Measurements from ENCODE around the gene UCN2.

The UCN2 gene

DNA sequence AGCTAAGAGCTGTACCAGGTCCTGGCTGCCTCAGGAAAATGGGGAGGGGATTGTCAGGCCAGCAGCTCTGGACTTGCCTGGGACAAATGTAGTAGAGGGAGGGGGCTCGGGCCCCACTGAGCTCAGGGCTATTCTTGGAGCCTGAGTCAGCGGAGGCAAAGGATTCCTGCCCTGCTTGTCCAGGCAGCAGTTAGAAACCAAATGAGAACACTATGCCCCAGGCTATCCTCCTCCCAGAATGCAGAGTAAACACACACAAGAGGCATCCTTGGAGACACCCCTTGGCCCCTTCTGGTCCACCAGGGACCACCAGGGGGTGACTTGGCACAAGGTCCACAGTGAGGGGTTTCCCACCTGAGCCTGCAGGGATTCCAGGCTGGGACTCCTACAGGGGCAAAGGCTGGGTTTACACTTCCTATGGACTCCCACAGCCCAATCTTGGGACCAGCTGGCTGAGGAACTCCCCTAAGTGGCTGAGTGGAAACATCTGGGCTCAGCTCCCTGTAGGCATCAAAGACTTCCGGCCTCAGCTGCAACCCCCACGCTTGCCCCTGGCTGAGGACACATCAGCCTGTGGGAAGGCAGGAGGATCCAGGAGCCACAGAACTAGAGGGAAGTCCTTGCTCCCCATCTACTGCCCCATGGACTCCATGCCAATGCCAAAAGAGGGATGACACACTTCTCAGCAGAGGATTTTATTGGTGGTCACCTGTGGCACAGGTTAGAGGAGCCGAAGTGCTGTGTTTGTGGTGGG lies 34.9 kb upstream of the UCN2 start:
- no peak for TF ChIP-seq CREB1 (IDR thresholded peaks at IDR 0.05; ENCODE audit: low read depth)
- TF ChIP-seq, protein P1, sequence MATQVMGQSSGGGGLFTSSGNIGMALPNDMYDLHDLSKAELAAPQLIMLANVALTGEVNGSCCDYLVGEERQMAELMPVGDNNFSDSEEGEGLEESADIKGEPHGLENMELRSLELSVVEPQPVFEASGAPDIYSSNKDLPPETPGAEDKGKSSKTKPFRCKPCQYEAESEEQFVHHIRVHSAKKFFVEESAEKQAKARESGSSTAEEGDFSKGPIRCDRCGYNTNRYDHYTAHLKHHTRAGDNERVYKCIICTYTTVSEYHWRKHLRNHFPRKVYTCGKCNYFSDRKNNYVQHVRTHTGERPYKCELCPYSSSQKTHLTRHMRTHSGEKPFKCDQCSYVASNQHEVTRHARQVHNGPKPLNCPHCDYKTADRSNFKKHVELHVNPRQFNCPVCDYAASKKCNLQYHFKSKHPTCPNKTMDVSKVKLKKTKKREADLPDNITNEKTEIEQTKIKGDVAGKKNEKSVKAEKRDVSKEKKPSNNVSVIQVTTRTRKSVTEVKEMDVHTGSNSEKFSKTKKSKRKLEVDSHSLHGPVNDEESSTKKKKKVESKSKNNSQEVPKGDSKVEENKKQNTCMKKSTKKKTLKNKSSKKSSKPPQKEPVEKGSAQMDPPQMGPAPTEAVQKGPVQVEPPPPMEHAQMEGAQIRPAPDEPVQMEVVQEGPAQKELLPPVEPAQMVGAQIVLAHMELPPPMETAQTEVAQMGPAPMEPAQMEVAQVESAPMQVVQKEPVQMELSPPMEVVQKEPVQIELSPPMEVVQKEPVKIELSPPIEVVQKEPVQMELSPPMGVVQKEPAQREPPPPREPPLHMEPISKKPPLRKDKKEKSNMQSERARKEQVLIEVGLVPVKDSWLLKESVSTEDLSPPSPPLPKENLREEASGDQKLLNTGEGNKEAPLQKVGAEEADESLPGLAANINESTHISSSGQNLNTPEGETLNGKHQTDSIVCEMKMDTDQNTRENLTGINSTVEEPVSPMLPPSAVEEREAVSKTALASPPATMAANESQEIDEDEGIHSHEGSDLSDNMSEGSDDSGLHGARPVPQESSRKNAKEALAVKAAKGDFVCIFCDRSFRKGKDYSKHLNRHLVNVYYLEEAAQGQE (IDR thresholded peaks at IDR 0.05; ENCODE audit: low read depth): no peak
- TF ChIP-seq NFIC (IDR thresholded peaks at IDR 0.05): no peak
- no peak for TF ChIP-seq TCF12 (IDR thresholded peaks at IDR 0.05; ENCODE audit: low read depth)

DNA sequence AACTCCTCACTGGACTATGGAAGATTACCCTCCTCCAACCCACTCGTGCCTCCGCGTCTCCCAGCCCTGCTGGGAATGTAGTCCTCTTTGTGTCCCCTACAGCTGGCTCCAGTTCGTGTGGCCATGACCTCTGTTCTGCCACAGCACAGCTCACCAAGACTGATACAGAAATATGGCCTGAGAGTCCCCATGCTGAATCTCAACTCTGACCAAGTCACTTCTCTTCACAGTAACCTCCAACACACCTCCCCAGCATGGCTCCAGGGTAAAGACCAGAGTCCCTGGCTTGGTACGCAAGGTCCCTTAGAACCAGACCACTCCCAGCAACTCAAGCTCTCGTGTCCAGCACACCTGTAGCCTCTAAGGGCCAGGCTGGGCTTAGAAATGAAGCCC lies 33.8 kb upstream of the UCN2 start:
- TF ChIP-seq CREB1 (IDR thresholded peaks at IDR 0.05; ENCODE audit: low read depth) (no peak), NFIC (IDR thresholded peaks at IDR 0.05) (no peak), TEAD4 (IDR thresholded peaks at IDR 0.05) (no peak), CEBPB (IDR thresholded peaks at IDR 0.05) (no peak), ZBTB7A (IDR thresholded peaks at IDR 0.05; ENCODE audit: low read depth) (no peak), TCF12 (IDR thresholded peaks at IDR 0.05; ENCODE audit: low read depth) (no peak), EGR1 (IDR thresholded peaks at IDR 0.05) (no peak), YY1 (IDR thresholded peaks at IDR 0.05; ENCODE audit: low read depth) (no peak), EP300 (IDR thresholded peaks at IDR 0.05; ENCODE audit: borderline replicate concordance) (no peak), TAF1 (IDR thresholded peaks at IDR 0.05; ENCODE audit: low read depth) (no peak)
- TF ChIP-seq, protein P1 (IDR thresholded peaks at IDR 0.05; ENCODE audit: low read depth): no peak
- TF ChIP-seq, protein P2, sequence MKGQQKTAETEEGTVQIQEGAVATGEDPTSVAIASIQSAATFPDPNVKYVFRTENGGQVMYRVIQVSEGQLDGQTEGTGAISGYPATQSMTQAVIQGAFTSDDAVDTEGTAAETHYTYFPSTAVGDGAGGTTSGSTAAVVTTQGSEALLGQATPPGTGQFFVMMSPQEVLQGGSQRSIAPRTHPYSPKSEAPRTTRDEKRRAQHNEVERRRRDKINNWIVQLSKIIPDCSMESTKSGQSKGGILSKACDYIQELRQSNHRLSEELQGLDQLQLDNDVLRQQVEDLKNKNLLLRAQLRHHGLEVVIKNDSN (IDR thresholded peaks at IDR 0.05): no peak
- TF ChIP-seq, protein P3, sequence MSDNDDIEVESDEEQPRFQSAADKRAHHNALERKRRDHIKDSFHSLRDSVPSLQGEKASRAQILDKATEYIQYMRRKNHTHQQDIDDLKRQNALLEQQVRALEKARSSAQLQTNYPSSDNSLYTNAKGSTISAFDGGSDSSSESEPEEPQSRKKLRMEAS (IDR thresholded peaks at IDR 0.05): no peak

DNA sequence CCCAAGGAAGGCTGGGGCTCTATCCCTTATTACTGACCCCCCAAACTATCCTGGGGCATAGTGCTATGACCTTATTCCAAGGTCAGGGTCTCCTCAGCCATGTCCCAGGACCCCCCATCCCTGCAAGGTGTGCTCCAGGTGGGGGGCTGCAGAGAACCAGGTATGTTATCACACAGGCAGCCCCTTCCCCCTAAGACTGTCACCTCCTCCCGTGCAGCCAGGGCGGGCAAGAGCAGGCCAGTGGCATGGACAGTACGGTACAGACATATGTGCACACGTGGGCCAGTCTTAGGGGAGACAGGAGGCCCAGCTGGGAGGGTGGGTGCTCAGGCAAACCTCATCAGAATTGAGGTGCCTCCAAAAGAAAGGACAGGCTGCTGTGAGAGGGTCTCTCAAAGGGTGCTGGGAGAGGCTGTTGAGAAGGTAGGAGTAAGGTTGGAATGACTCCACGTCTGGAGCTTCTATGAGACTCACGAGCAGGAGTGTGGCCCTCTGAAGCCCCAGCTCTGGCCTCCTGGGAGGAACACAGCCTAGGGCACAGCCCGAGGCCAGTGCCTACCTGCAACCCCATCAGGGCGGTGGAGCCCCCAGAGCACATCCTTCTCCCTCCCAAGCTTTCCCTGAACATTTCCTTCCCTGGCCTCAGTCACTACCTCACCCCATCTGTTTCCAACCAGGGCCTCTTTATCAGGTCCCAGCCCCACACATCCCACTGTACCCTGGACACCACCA lies 33.3 kb upstream of the UCN2 start:
- no peak for TF ChIP-seq TAF1 (IDR thresholded peaks at IDR 0.05; ENCODE audit: low read depth)
- TF ChIP-seq, protein P1 (IDR thresholded peaks at IDR 0.05; ENCODE audit: low read depth): no peak
- TF ChIP-seq YY1 (IDR thresholded peaks at IDR 0.05; ENCODE audit: low read depth): no peak
- no peak for TF ChIP-seq CEBPB (IDR thresholded peaks at IDR 0.05)
- no peak for TF ChIP-seq EGR1 (IDR thresholded peaks at IDR 0.05)
- TF ChIP-seq CREB1 (IDR thresholded peaks at IDR 0.05; ENCODE audit: low read depth): no peak
- no peak for TF ChIP-seq NFIC (IDR thresholded peaks at IDR 0.05)
- TF ChIP-seq FOXM1 (IDR thresholded peaks at IDR 0.05; ENCODE audit: borderline replicate concordance, low read depth): no peak
- TF ChIP-seq RAD21 (IDR thresholded peaks at IDR 0.05; ENCODE audit: low read depth): no peak
- TF ChIP-seq ZBTB7A (IDR thresholded peaks at IDR 0.05; ENCODE audit: low read depth): no peak
- TF ChIP-seq TEAD4 (IDR thresholded peaks at IDR 0.05): no peak
- TF ChIP-seq, protein P2 (IDR thresholded peaks at IDR 0.05): no peak
- TF ChIP-seq, protein P3 (IDR thresholded peaks at IDR 0.05): no peak
- TF ChIP-seq TCF12 (IDR thresholded peaks at IDR 0.05; ENCODE audit: low read depth): no peak
- no peak for TF ChIP-seq EP300 (IDR thresholded peaks at IDR 0.05; ENCODE audit: borderline replicate concordance)

DNA sequence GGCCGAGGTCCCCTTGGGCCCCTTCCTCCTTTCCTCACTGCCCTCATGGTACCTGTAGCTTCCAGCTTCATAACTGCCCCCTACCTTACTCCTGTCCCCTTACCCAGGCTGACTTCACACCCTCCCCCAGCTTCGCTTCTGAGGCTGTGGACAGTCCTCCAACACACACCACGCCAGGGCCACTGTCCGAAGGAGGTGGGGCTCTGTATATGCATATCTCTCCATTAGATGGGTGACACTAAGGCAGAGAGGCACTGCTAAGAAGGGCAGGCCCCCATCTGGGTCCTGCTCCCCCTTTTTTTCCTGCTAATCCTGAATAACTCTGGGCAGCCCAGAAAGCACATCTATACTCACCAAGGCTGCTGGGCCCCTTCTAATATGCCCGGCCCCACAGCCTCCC lies 32.6 kb upstream of the UCN2 start:
- TF ChIP-seq FOXM1 (IDR thresholded peaks at IDR 0.05; ENCODE audit: borderline replicate concordance, low read depth) (no peak), CREB1 (IDR thresholded peaks at IDR 0.05; ENCODE audit: low read depth) (no peak), TAF1 (IDR thresholded peaks at IDR 0.05; ENCODE audit: low read depth) (no peak), RAD21 (IDR thresholded peaks at IDR 0.05; ENCODE audit: low read depth) (no peak), TCF12 (IDR thresholded peaks at IDR 0.05; ENCODE audit: low read depth) (no peak), ZBTB7A (IDR thresholded peaks at IDR 0.05; ENCODE audit: low read depth) (no peak), EGR1 (IDR thresholded peaks at IDR 0.05) (no peak)
- TF ChIP-seq, protein P2 (IDR thresholded peaks at IDR 0.05): no peak

All from Ishikawa (cell line).